ENCODE results near the gene NPC2.

- TF ChIP-seq POU6F1 (CRISPR knock-in tag; IDR thresholded peaks at IDR 0.05; ENCODE audit: borderline replicate concordance, low read depth) = no peak
- no peak for TF ChIP-seq ARNTL (CRISPR knock-in tag; IDR thresholded peaks at IDR 0.05; ENCODE audit: borderline replicate concordance, low read depth)
- TF ChIP-seq ZFP3 (CRISPR knock-in tag; IDR thresholded peaks at IDR 0.05) = no peak
- TF ChIP-seq BACH2 (CRISPR knock-in tag; IDR thresholded peaks at IDR 0.05; ENCODE audit: borderline replicate concordance) = no peak
- TF ChIP-seq GLIS3 (CRISPR knock-in tag; IDR thresholded peaks at IDR 0.05) = no peak
- TF ChIP-seq TCF4 (CRISPR knock-in tag; IDR thresholded peaks at IDR 0.05; ENCODE audit: borderline replicate concordance) = no peak
- TF ChIP-seq ZFP30 (CRISPR knock-in tag; IDR thresholded peaks at IDR 0.05) = no peak
- TF ChIP-seq ZNF70 (CRISPR knock-in tag; IDR thresholded peaks at IDR 0.05) = no peak
These were observed 22.8 kb upstream of the NPC2 start for GRCh38 chr14:74515891-74516412.

Measured in SK-N-SH treated with all-trans-retinoic acid at 6 μM for 48 hours (cell line).